ENCODE measurements around the gene TBX5. TPM values are rescaled to one million over a fixed set of nuclear protein-coding genes. Genes with fewer than 3 reads are reported as not detected.

Gene TBX5
- total and polyA plus RNA-seq, 5 donors from 2014 or later = not detected

DNA sequence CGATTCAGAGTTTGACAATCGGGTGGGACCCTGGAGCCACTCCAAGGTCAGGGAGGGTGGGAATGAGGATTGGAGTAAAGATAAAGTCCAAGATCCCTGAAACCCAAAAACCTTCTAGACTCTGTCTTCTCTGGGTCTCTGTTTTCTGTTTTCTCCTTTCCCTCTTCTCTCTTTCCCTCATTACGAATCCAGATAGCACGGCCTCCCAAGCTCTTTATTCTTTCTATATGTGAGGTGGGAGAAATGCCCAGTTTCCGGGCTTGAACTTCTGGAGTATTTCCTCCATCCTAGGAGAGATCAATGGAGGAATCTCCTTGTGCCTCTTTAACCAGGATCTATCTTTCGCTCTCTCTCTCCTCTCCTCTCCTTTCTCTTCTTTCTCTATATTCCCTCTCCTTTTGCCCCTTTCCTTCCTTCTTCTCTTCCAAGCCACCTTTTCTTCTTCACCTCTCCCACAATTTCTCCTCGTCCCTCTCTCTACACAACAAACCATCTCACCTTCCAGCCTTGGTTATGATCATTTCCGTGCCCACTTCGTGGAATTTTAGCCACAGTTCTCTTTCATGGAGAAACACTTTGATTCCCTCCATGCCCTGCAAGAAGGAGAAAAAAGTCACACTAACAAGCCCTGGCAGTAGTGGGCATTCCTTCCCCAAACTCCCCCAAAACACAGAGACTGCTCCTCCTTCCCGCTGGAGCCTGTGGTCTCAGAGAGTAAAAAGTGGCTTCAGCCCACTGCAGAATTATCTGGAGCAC, 4.4 kb downstream of the TBX5 start:
- Mint-ChIP-seq H3K27me3 (peaks cover 85% of the 10 kb centered on the region), H3K36me3 (peaks cover 3% of the 10 kb centered on the region), H3K27ac (no peak overlapping the region), H3K4me3 (no peak overlapping the region), H3K4me1 (no peaks in the 10 kb centered on the region), H3K9me3 (peaks cover 0 to 8% (median 2%) of the 10 kb centered on the region in 7 donors)
- H3K4me1 ChIP-seq (ENCODE audit: control insufficient read depth, insufficient read depth, low read length, poor library complexity, severe bottlenecking) = no peaks in the 10 kb centered on the region
- DNase-seq = no peak
- no peak overlapping the region for H3K4me3 ChIP-seq (ENCODE audit: low read depth, low read length)
- H3K9me3 ChIP-seq (ENCODE audit: control insufficient read depth in 2 of 2, low read length in 2 of 2) = no peaks in the 10 kb centered on the region
- peaks cover 36% of the 10 kb centered on the region for H3K27me3 ChIP-seq (ENCODE audit: control insufficient read depth, insufficient read depth, low read length)
- H3K36me3 ChIP-seq (ENCODE audit: control insufficient read depth, insufficient read depth, low read length) = no peaks in the 10 kb centered on the region
- no peak for ATAC-seq (ENCODE audit: low read depth in 2 of 2)
- no peak overlapping the region for H3K27ac ChIP-seq (ENCODE audit: insufficient read depth, low read length, poor library complexity, severe bottlenecking)

DNA sequence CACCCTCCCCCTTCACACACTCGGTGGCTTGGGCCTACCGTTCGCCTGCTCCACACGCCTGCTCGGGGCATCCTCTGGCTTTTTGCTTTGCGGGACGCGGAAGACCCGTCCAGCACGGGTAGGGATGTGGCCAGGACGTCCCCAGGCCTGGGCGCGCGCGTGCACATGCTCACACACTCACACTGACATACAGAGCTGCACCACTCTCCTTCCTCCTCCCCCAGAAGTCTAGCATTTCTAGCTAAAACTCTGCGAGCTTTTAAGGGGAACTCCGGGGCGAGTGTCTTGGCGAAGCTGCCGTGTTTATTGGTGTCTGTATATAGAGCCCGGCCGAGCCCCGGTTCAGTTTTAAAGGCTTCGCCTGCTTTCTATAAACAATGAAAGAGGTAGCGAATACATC, 5.0 kb downstream of the TBX5 start:
- Histone ChIP-seq H3K36me3 (ENCODE audit: control insufficient read depth, insufficient read depth, low read length) (no peaks in the 10 kb centered on the region), H3K4me1 (ENCODE audit: control insufficient read depth, insufficient read depth, low read length, poor library complexity, severe bottlenecking) (no peaks in the 10 kb centered on the region), H3K27ac (ENCODE audit: insufficient read depth, low read length, poor library complexity, severe bottlenecking) (no peak overlapping the region), H3K4me3 (ENCODE audit: low read depth, low read length) (no peak overlapping the region), H3K9me3 (ENCODE audit: control insufficient read depth in 2 of 2, low read length in 2 of 2) (no peaks in the 10 kb centered on the region), H3K27me3 (ENCODE audit: control insufficient read depth, insufficient read depth, low read length) (peaks cover 34% of the 10 kb centered on the region)
- H3K4me3 Mint-ChIP-seq = no peak overlapping the region
- ATAC-seq (ENCODE audit: low read depth in 2 of 2) (no peak), DNase-seq (no peak)
- H3K27ac Mint-ChIP-seq = no peak overlapping the region
- peaks cover 90% of the 10 kb centered on the region for H3K27me3 Mint-ChIP-seq
- H3K4me1 Mint-ChIP-seq = no peaks in the 10 kb centered on the region
- H3K9me3 Mint-ChIP-seq = peaks cover 0 to 8% (median 2%) of the 10 kb centered on the region in 7 donors
- H3K36me3 Mint-ChIP-seq = peaks cover 3% of the 10 kb centered on the region

DNA sequence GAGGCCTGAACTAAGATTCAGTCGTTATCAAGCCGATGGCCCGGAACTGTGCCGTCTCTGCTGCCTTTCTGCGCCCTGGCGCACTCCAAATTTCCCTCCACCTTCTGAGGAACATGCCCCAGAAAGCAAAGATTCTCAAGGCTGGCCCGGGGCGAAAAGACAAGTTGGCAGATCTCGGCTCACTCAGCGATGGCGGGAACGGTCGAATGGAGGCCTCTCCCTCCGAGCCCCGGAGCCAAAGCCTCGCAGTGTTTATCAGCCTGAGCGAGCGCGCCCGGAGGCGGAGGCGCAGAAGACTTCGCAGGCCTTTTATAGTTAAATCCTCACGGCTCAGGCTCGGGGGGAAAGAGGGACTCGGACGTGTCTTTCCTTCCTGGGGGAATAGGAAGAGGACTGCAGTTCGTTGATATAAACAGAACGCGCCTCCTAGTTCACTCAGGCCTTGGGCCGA, 5.6 kb downstream of the TBX5 start:
- ATAC-seq (ENCODE audit: low read depth in 2 of 2) (no peak), DNase-seq (no peak)
- Histone ChIP-seq H3K9me3 (ENCODE audit: control insufficient read depth in 2 of 2, low read length in 2 of 2) (no peaks in the 10 kb centered on the region), H3K36me3 (ENCODE audit: control insufficient read depth, insufficient read depth, low read length) (no peaks in the 10 kb centered on the region), H3K4me1 (ENCODE audit: control insufficient read depth, insufficient read depth, low read length, poor library complexity, severe bottlenecking) (no peaks in the 10 kb centered on the region), H3K27ac (ENCODE audit: insufficient read depth, low read length, poor library complexity, severe bottlenecking) (no peak overlapping the region), H3K4me3 (ENCODE audit: low read depth, low read length) (no peak overlapping the region), H3K27me3 (ENCODE audit: control insufficient read depth, insufficient read depth, low read length) (peaks cover 36% of the 10 kb centered on the region)
- Mint-ChIP-seq H3K4me3 (no peak overlapping the region), H3K4me1 (no peaks in the 10 kb centered on the region), H3K9me3 (peaks cover 0 to 8% (median 2%) of the 10 kb centered on the region in 7 donors), H3K27me3 (peaks cover 91% of the 10 kb centered on the region), H3K36me3 (peaks cover 3% of the 10 kb centered on the region), H3K27ac (no peak overlapping the region)

DNA sequence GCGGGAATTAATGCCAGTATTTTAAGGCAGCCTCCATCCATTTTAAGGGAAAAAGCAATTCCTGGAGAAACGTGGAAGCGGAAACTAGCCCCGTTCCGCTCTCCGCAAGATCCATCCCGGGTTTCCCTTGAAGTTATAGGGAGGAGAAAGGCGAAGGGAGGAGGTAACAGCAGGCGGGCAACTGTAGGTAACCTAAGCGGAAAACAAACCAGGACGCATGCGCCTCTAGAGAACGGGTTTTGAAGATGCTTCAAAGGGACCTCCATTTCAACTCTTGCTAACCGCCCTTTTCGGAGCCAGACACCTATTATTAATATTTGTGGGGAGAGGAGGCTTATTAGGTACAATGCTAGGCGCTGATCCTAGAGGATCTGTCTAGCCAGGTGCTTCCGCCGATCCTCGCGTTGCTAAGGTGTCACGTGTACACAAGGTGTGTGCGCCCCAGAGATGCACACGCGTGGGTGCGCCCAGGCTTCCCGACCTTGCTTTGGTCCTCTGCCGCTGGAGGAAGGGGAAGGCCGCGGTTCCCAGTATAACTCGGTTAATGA, 6.2 kb downstream of the TBX5 start:
- no peak overlapping the region for H3K27ac Mint-ChIP-seq
- H3K4me1 Mint-ChIP-seq = no peaks in the 10 kb centered on the region
- Histone ChIP-seq H3K27me3 (ENCODE audit: control insufficient read depth, insufficient read depth, low read length) (peaks cover 42% of the 10 kb centered on the region), H3K4me1 (ENCODE audit: control insufficient read depth, insufficient read depth, low read length, poor library complexity, severe bottlenecking) (no peaks in the 10 kb centered on the region), H3K9me3 (ENCODE audit: control insufficient read depth in 2 of 2, low read length in 2 of 2) (no peaks in the 10 kb centered on the region), H3K4me3 (ENCODE audit: low read depth, low read length) (no peak overlapping the region), H3K36me3 (ENCODE audit: control insufficient read depth, insufficient read depth, low read length) (no peaks in the 10 kb centered on the region), H3K27ac (ENCODE audit: insufficient read depth, low read length, poor library complexity, severe bottlenecking) (no peak overlapping the region)
- peaks cover 0 to 8% (median 2%) of the 10 kb centered on the region in 7 donors for H3K9me3 Mint-ChIP-seq
- peaks cover 3% of the 10 kb centered on the region for H3K36me3 Mint-ChIP-seq
- DNase-seq = no peak
- no peak overlapping the region for H3K4me3 Mint-ChIP-seq
- ATAC-seq (ENCODE audit: low read depth in 2 of 2) = no peak
- peaks cover 92% of the 10 kb centered on the region for H3K27me3 Mint-ChIP-seq

DNA sequence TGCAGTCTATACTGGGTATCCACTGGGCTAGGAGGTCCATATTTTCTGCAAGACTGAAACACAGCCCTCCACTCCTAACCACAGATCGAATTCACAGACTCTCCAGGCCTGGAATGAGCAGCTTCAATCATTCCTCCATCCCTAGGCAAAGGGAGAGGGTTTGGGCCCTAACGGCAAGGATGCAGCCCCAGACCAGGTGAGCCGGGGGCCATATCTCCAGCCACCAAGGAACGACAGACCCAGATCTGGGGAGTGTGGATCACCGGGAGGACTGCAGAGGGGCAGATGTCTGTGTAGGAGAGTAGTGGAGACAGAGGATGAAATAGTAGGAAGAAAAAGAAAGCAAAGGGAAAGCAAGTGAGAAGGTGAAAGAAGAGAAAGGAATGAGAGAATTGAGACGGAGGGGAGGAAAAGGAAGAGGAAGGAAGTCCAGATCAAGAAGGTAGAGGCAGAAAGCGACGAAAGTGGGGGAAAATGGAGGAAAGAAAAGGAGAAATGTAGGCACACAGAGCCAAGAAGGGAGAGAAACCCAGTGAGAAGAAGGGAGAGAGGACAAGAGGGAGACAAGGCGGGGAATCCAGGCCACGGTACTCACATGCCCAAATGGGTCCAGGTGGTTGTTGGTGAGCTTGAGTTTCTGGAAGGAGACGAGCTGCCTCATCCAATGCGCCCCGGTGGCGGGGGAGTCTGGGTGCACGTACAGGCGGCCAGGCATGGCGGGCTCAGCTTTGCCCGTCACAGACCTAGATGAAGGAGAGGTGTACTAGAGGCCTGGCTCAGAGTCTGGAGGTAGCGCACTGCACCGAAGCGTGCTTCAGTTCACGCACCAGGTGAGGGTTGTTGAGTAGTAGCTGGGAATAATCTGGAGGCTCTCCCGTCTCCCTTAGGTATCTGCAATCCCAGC, 7.7 kb downstream of the TBX5 start:
- Histone ChIP-seq H3K4me3 (ENCODE audit: low read depth, low read length) (no peak overlapping the region), H3K36me3 (ENCODE audit: control insufficient read depth, insufficient read depth, low read length) (no peaks in the 10 kb centered on the region), H3K27ac (ENCODE audit: insufficient read depth, low read length, poor library complexity, severe bottlenecking) (no peak overlapping the region), H3K4me1 (ENCODE audit: control insufficient read depth, insufficient read depth, low read length, poor library complexity, severe bottlenecking) (no peaks in the 10 kb centered on the region), H3K27me3 (ENCODE audit: control insufficient read depth, insufficient read depth, low read length) (peaks cover 51% of the 10 kb centered on the region), H3K9me3 (ENCODE audit: control insufficient read depth in 2 of 2, low read length in 2 of 2) (no peaks in the 10 kb centered on the region)
- Mint-ChIP-seq H3K4me1 (no peaks in the 10 kb centered on the region), H3K27ac (peak overlapping the region in 1 of 3 donors; percentile 89), H3K9me3 (peaks cover 0 to 8% (median 2%) of the 10 kb centered on the region in 7 donors), H3K36me3 (peaks cover 3% of the 10 kb centered on the region), H3K27me3 (peaks cover 92% of the 10 kb centered on the region), H3K4me3 (no peak overlapping the region)
- ATAC-seq (ENCODE audit: low read depth in 2 of 2) = no peak
- no peak for DNase-seq

DNA sequence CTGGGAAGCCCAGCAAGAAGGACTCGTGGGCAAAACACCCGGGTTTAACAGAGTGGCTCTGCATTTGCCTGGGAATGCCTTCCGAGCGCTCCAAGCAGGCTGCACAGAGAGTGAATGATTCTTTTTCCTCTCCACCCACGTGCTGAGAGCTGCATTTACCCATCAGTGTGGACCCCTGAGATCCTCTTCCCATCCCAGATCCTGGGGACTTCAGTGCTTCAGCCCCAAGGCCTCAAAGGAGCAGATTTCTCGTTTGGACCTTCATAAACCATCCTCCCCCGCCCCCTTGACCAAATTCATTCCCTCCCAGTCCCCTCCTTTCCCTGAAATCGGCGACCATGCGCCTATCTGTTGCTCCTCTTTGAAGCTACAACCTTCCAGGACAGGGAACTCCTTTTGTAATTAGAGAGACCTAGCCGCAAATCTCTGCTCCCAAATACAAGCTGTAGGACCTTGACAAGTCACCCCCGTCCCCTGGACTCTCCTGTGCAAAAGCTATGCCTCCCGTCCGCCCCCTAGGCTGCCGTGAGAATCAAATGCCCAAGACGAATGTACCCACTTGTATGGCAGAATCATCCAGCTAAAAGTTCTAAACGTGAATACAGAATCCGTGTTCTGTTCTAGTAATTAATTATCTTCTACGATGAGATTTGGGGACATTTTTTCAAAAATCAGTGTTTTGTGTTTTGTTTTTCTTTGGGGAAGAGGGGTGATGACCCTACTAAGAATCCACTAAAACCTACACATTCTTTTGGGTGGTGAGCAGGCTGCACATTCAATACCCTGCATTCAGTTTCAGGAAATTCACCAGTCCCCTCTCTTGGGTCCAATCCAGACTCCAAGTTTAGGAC, 8.8 kb downstream of the TBX5 start:
- Mint-ChIP-seq H3K27ac (no peak overlapping the region), H3K36me3 (peaks cover 3% of the 10 kb centered on the region), H3K4me1 (no peaks in the 10 kb centered on the region), H3K4me3 (no peak overlapping the region), H3K9me3 (peaks cover 0 to 8% (median 2%) of the 10 kb centered on the region in 7 donors), H3K27me3 (peaks cover 91% of the 10 kb centered on the region)
- H3K27me3 ChIP-seq (ENCODE audit: control insufficient read depth, insufficient read depth, low read length) = peaks cover 47% of the 10 kb centered on the region
- ATAC-seq (ENCODE audit: low read depth in 2 of 2) (no peak), DNase-seq (no peak)
- no peak overlapping the region for H3K27ac ChIP-seq (ENCODE audit: insufficient read depth, low read length, poor library complexity, severe bottlenecking)
- no peaks in the 10 kb centered on the region for H3K36me3 ChIP-seq (ENCODE audit: control insufficient read depth, insufficient read depth, low read length)
- no peaks in the 10 kb centered on the region for H3K9me3 ChIP-seq (ENCODE audit: control insufficient read depth in 2 of 2, low read length in 2 of 2)
- no peak overlapping the region for H3K4me3 ChIP-seq (ENCODE audit: low read depth, low read length)
- H3K4me1 ChIP-seq (ENCODE audit: control insufficient read depth, insufficient read depth, low read length, poor library complexity, severe bottlenecking) = no peaks in the 10 kb centered on the region

Measured in CD4-positive, CD25-positive, alpha-beta regulatory T cell (primary cell).